ENCODE measurements around the gene WDR64. TPM values are rescaled to one million over a fixed set of nuclear protein-coding genes. Genes with fewer than 3 reads are reported as not detected.
A peak's percentile ranks its signal among the peaks of the same experiment; 100 is the strongest.

WDR64 gene
- total RNA-seq, 1 experiment from 2014 or later: not detected

- no peaks in the 10 kb centered on the region for H3K27me3 ChIP-seq (replicated peaks; ENCODE audit: insufficient read depth, low read depth, low read length, poor library complexity)
- ChIA-PET POLR2A (ENCODE audit: low non-redundant PET) (no interaction called here), CTCF (no interaction called here)
- no peaks in the 10 kb centered on the region for H3K9me3 ChIP-seq (ENCODE audit: low read depth, low read length, poor library complexity, severe bottlenecking)
- H3K27ac ChIP-seq (ENCODE audit: low read depth, low read length, poor library complexity, severe bottlenecking): peak overlapping the region; percentile 50
- peak overlapping the region; percentile 70 for H3K4me3 ChIP-seq (ENCODE audit: low read depth, low read length, poor library complexity, severe bottlenecking)
- TSS peak; percentile 52 for BruUV-seq (replicated peaks)
- intact Hi-C loops (cut with micrococcal nuclease; ENCODE audit: unreplicated experiment): no loop called here
- DNase-seq (ENCODE audit: low spot score): peak; percentile 1
- no peaks in the 10 kb centered on the region for H3K4me1 ChIP-seq (ENCODE audit: insufficient read depth, low read length, poor library complexity, severe bottlenecking)
- no peaks in the 10 kb centered on the region for H3K36me3 ChIP-seq (ENCODE audit: insufficient read depth, low read length, poor library complexity, severe bottlenecking)
- TF ChIP-seq CTCF (conservative IDR thresholded peaks at IDR 0.05; ENCODE audit: low read depth, low read length): no peak
- no peak for TF ChIP-seq EZH2 (IDR thresholded peaks at IDR 0.05; ENCODE audit: borderline replicate concordance, low read depth, low read length, poor library complexity, severe bottlenecking)
These were observed 13.0 kb upstream of the WDR64 start for GRCh38 chr1:241638909-241639622.

- Histone ChIP-seq H3K27ac (ENCODE audit: low read depth, low read length, poor library complexity, severe bottlenecking) (peak overlapping the region; percentile 82), H3K27me3 (replicated peaks; ENCODE audit: insufficient read depth, low read depth, low read length, poor library complexity) (no peaks in the 10 kb centered on the region), H3K4me1 (ENCODE audit: insufficient read depth, low read length, poor library complexity, severe bottlenecking) (no peaks in the 10 kb centered on the region), H3K4me3 (ENCODE audit: low read depth, low read length, poor library complexity, severe bottlenecking) (peak overlapping the region; percentile 70), H3K9me3 (ENCODE audit: low read depth, low read length, poor library complexity, severe bottlenecking) (no peaks in the 10 kb centered on the region), H3K36me3 (ENCODE audit: insufficient read depth, low read length, poor library complexity, severe bottlenecking) (no peaks in the 10 kb centered on the region)
- POLR2A ChIA-PET (ENCODE audit: low non-redundant PET): no interaction called here
- TF ChIP-seq EZH2 (IDR thresholded peaks at IDR 0.05; ENCODE audit: borderline replicate concordance, low read depth, low read length, poor library complexity, severe bottlenecking) (no peak), CTCF (conservative IDR thresholded peaks at IDR 0.05; ENCODE audit: low read depth, low read length) (no peak)
- no peak for DNase-seq (ENCODE audit: low spot score)
- intact Hi-C loops (cut with micrococcal nuclease; ENCODE audit: unreplicated experiment): no loop called here
- CTCF ChIA-PET: no interaction called here
- no TSS peak for BruUV-seq (replicated peaks)
These were observed 12.4 kb upstream of the WDR64 start for GRCh38 chr1:241639623-241640148.

- POLR2A ChIA-PET (ENCODE audit: low non-redundant PET): no interaction called here
- Histone ChIP-seq H3K4me3 (ENCODE audit: low read depth, low read length, poor library complexity, severe bottlenecking) (peak within 1 kb of the TSS; percentile 70), H3K36me3 (ENCODE audit: insufficient read depth, low read length, poor library complexity, severe bottlenecking) (no peaks in the 10 kb centered on the region), H3K27me3 (replicated peaks; ENCODE audit: insufficient read depth, low read depth, low read length, poor library complexity) (no peaks in the 10 kb centered on the region), H3K27ac (ENCODE audit: low read depth, low read length, poor library complexity, severe bottlenecking) (peak within 1 kb of the TSS; percentile 82), H3K4me1 (ENCODE audit: insufficient read depth, low read length, poor library complexity, severe bottlenecking) (no peaks in the 10 kb centered on the region), H3K9me3 (ENCODE audit: low read depth, low read length, poor library complexity, severe bottlenecking) (no peaks in the 10 kb centered on the region)
- intact Hi-C loops (cut with micrococcal nuclease; ENCODE audit: unreplicated experiment): no loop called here
- TF ChIP-seq CTCF (conservative IDR thresholded peaks at IDR 0.05; ENCODE audit: low read depth, low read length): no peak
- TF ChIP-seq EZH2 (IDR thresholded peaks at IDR 0.05; ENCODE audit: borderline replicate concordance, low read depth, low read length, poor library complexity, severe bottlenecking): no peak
- CTCF ChIA-PET: no interaction called here
- no TSS peak for BruUV-seq (replicated peaks)
- DNase-seq (ENCODE audit: low spot score): peak; percentile 84
These were observed 11.8 kb upstream of the WDR64 start, which contains the start of the genes CHML and OPN3 for GRCh38 chr1:241640149-241640866. CHML (minus strand) TSS chr1:241640369; CDS start chr1:241635766, 4,603 bp downstream. OPN3 (minus strand) TSS chr1:241640369; CDS start chr1:241640254, 115 bp downstream.

Measured in A673 (cell line).